Esophagus squamous epithelium (tissue), 4 donors: ENCODE data around the gene FKBP3.

Source experiments
- POLR2A ChIP-seq, 4 donors: fragments of 450-650 bp; IDR thresholded peaks; one replicate each; pipeline ENCODE4 v1.6.1; 2017; ENCODE audit warnings: antibody characterized with exemption in 4 of 4, mild to moderate bottlenecking in 4 of 4, moderate library complexity in 3 of 4
- TF ChIP-seq, protein P1 (sequence below), 6 experiments: fragments of 450-650 bp in 4 of 6; fragments of 200-600 bp in 2 of 6; sonication (generic) in 2 of 6; IDR thresholded peaks; one replicate each; pipeline ENCODE4 v1.5.1; 2016 to 2019; ENCODE audit warnings: antibody characterized with exemption in 6 of 6, mild to moderate bottlenecking in 4 of 6, moderate library complexity in 4 of 6

- TF ChIP-seq, protein P1, sequence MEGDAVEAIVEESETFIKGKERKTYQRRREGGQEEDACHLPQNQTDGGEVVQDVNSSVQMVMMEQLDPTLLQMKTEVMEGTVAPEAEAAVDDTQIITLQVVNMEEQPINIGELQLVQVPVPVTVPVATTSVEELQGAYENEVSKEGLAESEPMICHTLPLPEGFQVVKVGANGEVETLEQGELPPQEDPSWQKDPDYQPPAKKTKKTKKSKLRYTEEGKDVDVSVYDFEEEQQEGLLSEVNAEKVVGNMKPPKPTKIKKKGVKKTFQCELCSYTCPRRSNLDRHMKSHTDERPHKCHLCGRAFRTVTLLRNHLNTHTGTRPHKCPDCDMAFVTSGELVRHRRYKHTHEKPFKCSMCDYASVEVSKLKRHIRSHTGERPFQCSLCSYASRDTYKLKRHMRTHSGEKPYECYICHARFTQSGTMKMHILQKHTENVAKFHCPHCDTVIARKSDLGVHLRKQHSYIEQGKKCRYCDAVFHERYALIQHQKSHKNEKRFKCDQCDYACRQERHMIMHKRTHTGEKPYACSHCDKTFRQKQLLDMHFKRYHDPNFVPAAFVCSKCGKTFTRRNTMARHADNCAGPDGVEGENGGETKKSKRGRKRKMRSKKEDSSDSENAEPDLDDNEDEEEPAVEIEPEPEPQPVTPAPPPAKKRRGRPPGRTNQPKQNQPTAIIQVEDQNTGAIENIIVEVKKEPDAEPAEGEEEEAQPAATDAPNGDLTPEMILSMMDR (IDR thresholded peaks at IDR 0.05), result no peak
- no peak for TF ChIP-seq POLR2A (IDR thresholded peaks at IDR 0.05)
These were observed 65.9 kb downstream of the FKBP3 start for GRCh38 chr14:45068396-45068795.
